Activated CD4-positive, alpha-beta memory T cell treated with anti-CD3 and anti-CD28 coated beads, Interleukin-2, amount 10 ng/mL, durations not matched to agents 7 days and 5 days (primary cell): Measurements from ENCODE around the gene SEMA7A. TPM values are rescaled to one million over a fixed set of nuclear protein-coding genes. Genes with fewer than 3 reads are reported as not detected.

Source experiments
- CTCF ChIA-PET: fragments of 350-600 bp; sonication (Branson Sonifier 250); formaldehyde crosslinking; loops from one replicate; lab custom pipeline; 2021; ENCODE audit warnings: antibody characterized with exemption, inconsistent platforms; lab: Charles Lee
- POLR2A ChIA-PET: fragments of 350-600 bp; sonication (Branson Sonifier 250); formaldehyde crosslinking; loops from one replicate; lab custom pipeline; 2021; ENCODE audit warnings: antibody characterized with exemption; lab: Charles Lee
- DNase-seq: peaks from one replicate; pipeline ENCODE4 v3.0.0-alpha.2; 2020
- H3K27ac Mint-ChIP-seq: one replicate; pipeline ENCODE4 v1.8.0; 2021; ENCODE audit warnings: mild to moderate bottlenecking, mixed read lengths
- H3K27me3 Mint-ChIP-seq: one replicate; pipeline ENCODE4 v1.8.0; 2021; ENCODE audit warnings: mixed read lengths
- H3K36me3 Mint-ChIP-seq: one replicate; pipeline ENCODE4 v1.8.0; 2021; ENCODE audit warnings: low read depth, mixed read lengths
- H3K4me1 Mint-ChIP-seq: one replicate; pipeline ENCODE4 v1.8.0; 2021; ENCODE audit warnings: mixed read lengths
- H3K4me3 Mint-ChIP-seq: one replicate; pipeline ENCODE4 v1.8.0; 2021; ENCODE audit warnings: mild to moderate bottlenecking, mixed read lengths
- H3K9me3 Mint-ChIP-seq: one replicate; pipeline ENCODE4 v1.8.0; 2021; ENCODE audit warnings: mixed read lengths
- total RNA-seq, 2 experiments: library from RNA; stranded (reverse); gene quantifications; one replicate each; pipeline ENCODE4 v1.2.3, GENCODE V29; 2021

The SEMA7A gene
- total RNA-seq, 2 experiments from 2014 or later = 3.8 to 4.3 TPM

GRCh38 chr15:74417225-74417624 is 16.5 kb downstream of the SEMA7A start:
- Mint-ChIP-seq H3K36me3 (peaks cover 4% of the 10 kb centered on the region), H3K27ac (no peak overlapping the region), H3K4me3 (no peak overlapping the region), H3K4me1 (peaks cover 33% of the 10 kb centered on the region), H3K9me3 (no peaks in the 10 kb centered on the region), H3K27me3 (no peaks in the 10 kb centered on the region)
- POLR2A ChIA-PET = no interaction called here
- DNase-seq = no peak
- CTCF ChIA-PET = no interaction called here

DNA sequence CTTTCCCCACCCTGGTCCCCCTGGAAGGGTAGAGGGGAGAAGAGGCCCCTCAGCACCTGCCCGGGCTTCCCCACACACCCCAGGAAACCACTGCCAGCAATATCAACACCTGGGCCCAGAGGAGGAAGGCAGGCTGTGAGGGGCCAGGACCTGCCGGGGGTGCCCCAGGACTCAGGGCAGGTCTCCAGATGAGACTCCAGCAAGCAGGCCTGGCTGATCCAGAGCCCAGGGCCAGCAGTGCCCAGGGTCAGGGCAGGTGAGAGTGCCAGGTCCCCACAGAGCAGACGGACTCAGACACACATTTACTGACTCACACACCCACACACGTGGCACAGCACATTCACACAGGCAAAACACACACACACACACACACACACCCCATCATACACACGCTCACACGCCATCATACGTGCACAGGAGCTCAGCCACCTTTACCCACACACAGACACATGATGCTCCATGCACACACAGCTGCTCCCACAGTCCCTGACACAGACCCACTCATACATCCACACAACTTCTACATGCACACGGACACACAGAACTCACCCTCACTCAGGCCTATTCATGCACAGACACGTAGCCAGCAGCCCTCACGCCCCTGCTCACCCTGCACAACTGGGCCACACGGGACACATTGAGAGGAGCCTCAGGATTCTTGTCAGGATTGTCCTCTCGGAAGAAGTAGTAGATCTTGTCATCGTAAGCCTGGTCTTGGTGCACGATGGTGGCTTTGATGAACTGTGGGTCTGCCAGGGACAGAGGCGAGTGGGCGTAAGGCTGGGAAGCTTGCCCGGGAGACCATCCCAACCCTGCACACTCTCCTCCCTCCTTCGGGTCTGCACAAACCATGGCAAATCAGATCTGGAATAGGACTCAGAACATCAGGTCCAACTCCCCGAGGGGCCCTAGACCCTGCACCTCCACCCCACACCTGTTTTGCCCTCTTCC is 17.5 kb downstream of the SEMA7A start:
- POLR2A ChIA-PET = no interaction called here
- H3K4me3 Mint-ChIP-seq = no peak overlapping the region
- no peaks in the 10 kb centered on the region for H3K9me3 Mint-ChIP-seq
- peaks cover 4% of the 10 kb centered on the region for H3K36me3 Mint-ChIP-seq
- peak overlapping the region; percentile 38 for H3K27ac Mint-ChIP-seq
- peaks cover 33% of the 10 kb centered on the region for H3K4me1 Mint-ChIP-seq
- DNase-seq = no peak
- CTCF ChIA-PET = no interaction called here
- no peaks in the 10 kb centered on the region for H3K27me3 Mint-ChIP-seq

DNA sequence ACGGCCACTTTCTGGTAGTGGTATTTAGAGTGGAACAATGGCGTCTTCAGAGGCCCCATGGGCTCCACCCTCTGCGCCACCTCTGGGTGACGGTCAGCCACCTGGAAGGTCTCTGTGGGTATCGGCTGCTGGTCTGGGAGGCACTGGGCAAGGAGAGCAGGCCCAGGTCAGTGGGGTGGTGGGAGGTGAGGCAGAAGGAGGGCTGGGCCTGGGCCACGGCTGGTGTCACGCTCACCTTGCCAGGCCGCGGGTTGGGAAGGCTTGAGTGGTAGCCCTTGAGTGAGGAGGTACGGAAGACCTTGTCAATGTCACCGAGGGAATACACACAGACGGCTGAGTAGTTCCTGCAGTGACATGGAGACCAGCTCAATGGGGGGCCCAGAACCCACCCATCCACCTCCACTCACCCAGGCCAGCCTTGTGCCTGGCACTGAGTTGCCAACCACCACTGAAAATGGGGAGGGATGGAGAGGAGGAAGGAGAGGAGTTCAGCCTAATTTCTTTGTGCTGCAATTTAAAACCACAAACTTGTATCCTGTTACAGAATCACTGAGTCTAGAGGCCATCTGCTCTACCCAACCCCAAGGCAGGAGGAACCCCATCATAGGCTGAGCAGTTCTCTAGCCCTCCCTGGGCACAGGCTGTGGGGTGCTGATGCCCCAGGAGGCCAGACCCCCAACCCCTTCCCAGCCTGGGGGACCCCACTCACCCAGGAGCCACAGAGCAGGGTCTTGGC is 19.0 kb downstream of the SEMA7A start:
- peaks cover 4% of the 10 kb centered on the region for H3K36me3 Mint-ChIP-seq
- CTCF ChIA-PET = no interaction called here
- H3K27me3 Mint-ChIP-seq = no peaks in the 10 kb centered on the region
- H3K9me3 Mint-ChIP-seq = no peaks in the 10 kb centered on the region
- peak overlapping the region; percentile 12 for H3K27ac Mint-ChIP-seq
- no peak for DNase-seq
- no peak overlapping the region for H3K4me3 Mint-ChIP-seq
- POLR2A ChIA-PET = interaction anchor here (1.1 kb wide), 1 partner anchor 11 kb away, joined by 3 read pairs; no protein-coding TSS in a partner anchor
- H3K4me1 Mint-ChIP-seq = peaks cover 23% of the 10 kb centered on the region

GRCh38 chr15:74414081-74414580 is 19.6 kb downstream of the SEMA7A start:
- H3K4me3 Mint-ChIP-seq = no peak overlapping the region
- H3K36me3 Mint-ChIP-seq = peaks cover 4% of the 10 kb centered on the region
- ChIA-PET POLR2A (interaction anchor here (1.1 kb wide), 1 partner anchor 11 kb away, joined by 3 read pairs; no protein-coding TSS in a partner anchor), CTCF (no interaction called here)
- no peak overlapping the region for H3K27ac Mint-ChIP-seq
- no peak for DNase-seq
- no peaks in the 10 kb centered on the region for H3K9me3 Mint-ChIP-seq
- no peaks in the 10 kb centered on the region for H3K27me3 Mint-ChIP-seq
- peaks cover 23% of the 10 kb centered on the region for H3K4me1 Mint-ChIP-seq

DNA sequence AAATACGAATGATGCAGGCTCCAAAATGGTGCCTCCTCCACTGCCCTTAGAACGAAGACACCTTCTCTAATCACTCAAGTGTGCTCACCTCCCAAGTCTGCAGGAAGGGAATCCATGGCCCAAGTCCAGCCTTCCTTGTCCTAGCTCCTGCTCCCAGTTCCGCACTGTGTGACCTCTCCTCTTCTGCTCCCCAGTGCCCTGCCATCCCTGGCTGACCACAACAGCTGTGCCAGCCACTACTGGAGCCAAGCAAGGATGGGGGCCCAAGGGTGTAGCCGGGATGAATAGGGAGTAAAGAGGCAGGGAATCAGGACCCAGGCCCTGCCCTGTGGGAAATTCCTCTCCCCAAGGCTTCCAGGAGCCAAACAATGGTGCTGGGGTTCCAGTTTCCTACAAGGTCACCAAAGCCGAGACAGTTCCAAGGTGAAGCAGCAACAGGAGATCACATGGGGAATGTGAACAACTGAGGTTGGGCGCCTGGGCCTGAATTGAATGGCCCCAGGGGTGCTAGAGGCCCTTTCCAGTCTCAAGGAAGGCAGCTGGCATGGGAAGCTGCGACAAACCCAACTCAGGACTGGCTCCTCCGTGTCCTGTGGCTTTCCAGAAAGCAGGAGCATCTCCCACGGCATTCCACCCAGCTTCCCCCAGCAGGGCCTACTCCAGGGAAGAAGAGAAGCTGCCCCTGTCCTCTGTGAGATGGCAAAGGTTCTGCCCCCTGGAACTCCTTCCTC is 20.2 kb downstream of the SEMA7A start:
- Mint-ChIP-seq H3K27me3 (no peaks in the 10 kb centered on the region), H3K4me1 (peaks cover 23% of the 10 kb centered on the region), H3K4me3 (no peak overlapping the region), H3K27ac (no peak overlapping the region), H3K36me3 (peaks cover 4% of the 10 kb centered on the region), H3K9me3 (no peaks in the 10 kb centered on the region)
- ChIA-PET CTCF (no interaction called here), POLR2A (interaction anchor here (1.1 kb wide), 1 partner anchor 10 kb away, joined by 3 read pairs; no protein-coding TSS in a partner anchor)
- DNase-seq = no peak

DNA sequence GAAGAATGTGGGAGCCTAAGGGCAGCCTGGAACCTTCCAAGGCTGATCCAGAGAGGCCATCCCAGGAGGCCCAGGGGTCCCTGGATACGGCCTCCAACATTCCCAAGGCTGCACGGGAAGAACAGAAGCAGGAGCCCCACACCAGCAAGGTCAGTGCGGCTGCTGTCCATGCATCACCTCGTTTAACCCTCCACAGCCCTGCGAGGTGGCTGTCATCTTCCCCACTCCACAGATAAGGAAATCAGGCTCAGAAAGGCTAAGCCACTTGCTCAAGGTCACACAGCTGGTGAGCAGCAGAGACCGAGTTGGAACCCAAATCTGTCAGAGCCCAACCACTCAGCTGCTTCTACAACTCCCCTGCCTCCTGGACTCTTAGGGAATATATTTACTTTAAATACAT is 21.6 kb downstream of the SEMA7A start:
- Mint-ChIP-seq H3K27ac (no peak overlapping the region), H3K27me3 (no peaks in the 10 kb centered on the region), H3K4me1 (peaks cover 23% of the 10 kb centered on the region), H3K36me3 (peaks cover 4% of the 10 kb centered on the region), H3K4me3 (no peak overlapping the region), H3K9me3 (no peaks in the 10 kb centered on the region)
- ChIA-PET POLR2A (interaction anchor here (1.2 to 2.1 kb wide), 2 partner anchors 49 to 128 kb away, joined by 4 to 6 read pairs; partner anchors contain the start of genes ARID3B and UBL7), CTCF (interaction anchor here (2.4 kb wide), 1 partner anchor 33 kb away, joined by 6 read pairs; no protein-coding TSS in a partner anchor)
- DNase-seq = no peak

DNA sequence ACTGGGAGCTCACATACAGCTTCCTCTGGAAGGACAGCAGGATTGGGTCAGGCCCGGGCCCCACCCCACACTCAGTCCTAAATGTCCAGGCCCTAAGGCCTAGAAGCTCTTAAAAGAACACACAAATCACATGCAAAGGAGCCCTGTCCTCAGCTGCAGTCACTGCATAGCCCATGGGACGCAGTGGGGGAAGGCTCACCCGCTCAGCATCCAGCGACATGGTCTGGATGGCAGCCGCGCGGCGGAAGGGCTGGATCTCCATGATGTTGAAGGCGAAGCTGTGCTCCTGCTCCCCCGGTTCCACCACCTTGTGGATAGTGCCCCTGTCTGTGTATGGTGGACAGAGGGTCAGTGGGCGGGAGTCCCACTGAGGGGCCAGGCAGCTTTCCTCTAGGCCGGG is 22.1 kb downstream of the SEMA7A start:
- Mint-ChIP-seq H3K27ac (no peak overlapping the region), H3K9me3 (no peaks in the 10 kb centered on the region), H3K36me3 (peaks cover 4% of the 10 kb centered on the region), H3K4me3 (no peak overlapping the region), H3K4me1 (peaks cover 22% of the 10 kb centered on the region), H3K27me3 (no peaks in the 10 kb centered on the region)
- POLR2A ChIA-PET = interaction anchor here (1.2 to 2.1 kb wide), 2 partner anchors 49 to 129 kb away, joined by 4 to 6 read pairs; partner anchors contain the start of genes ARID3B and UBL7
- DNase-seq = no peak
- CTCF ChIA-PET = interaction anchor here (2.4 kb wide), 1 partner anchor 32 kb away, joined by 6 read pairs; no protein-coding TSS in a partner anchor

- peaks cover 11% of the 10 kb centered on the region for H3K4me1 Mint-ChIP-seq
- no peaks in the 10 kb centered on the region for H3K27me3 Mint-ChIP-seq
- H3K4me3 Mint-ChIP-seq = no peak overlapping the region
- H3K9me3 Mint-ChIP-seq = no peaks in the 10 kb centered on the region
- POLR2A ChIA-PET = interaction anchor here (1.4 to 2.1 kb wide), 2 partner anchors 24 to 51 kb away, joined by 3 to 6 read pairs; partner anchors contain the start of gene UBL7
- H3K27ac Mint-ChIP-seq = no peak overlapping the region
- DNase-seq = no peak
- CTCF ChIA-PET = interaction anchor here (1.5 to 2.4 kb wide), 2 partner anchors 26 to 31 kb away, joined by 5 to 6 read pairs; no protein-coding TSS in a partner anchor
- no peaks in the 10 kb centered on the region for H3K36me3 Mint-ChIP-seq
These were observed 23.3 kb downstream of the SEMA7A start for GRCh38 chr15:74410502-74410901.

DNA sequence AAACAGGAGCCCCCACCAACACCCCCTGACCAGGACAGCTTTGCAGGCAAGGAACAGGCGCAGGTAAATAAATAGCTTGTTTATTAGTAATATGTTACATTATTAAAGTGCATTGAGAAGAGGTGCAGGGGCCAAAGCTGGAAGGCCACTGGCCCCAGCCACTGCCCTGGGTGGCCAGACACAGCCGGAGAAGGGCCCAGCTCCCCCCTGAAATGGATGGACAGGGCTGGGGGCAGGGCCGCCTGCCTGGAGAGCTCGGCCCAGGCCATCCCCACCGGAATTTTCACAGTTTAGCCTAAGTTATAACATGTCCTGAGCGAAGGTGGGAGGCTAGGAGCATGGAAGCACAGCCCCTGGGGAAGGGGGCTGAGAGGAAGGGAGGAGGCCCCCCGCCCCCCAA is 24.5 kb downstream of the SEMA7A start:
- peaks cover 3% of the 10 kb centered on the region for H3K4me1 Mint-ChIP-seq
- H3K9me3 Mint-ChIP-seq = no peaks in the 10 kb centered on the region
- no peak overlapping the region for H3K4me3 Mint-ChIP-seq
- H3K36me3 Mint-ChIP-seq = no peaks in the 10 kb centered on the region
- H3K27ac Mint-ChIP-seq = no peak overlapping the region
- DNase-seq = no peak
- CTCF ChIA-PET = interaction anchor here (1.5 kb wide), 1 partner anchor 25 kb away, joined by 5 read pairs; no protein-coding TSS in a partner anchor
- H3K27me3 Mint-ChIP-seq = no peaks in the 10 kb centered on the region
- POLR2A ChIA-PET = interaction anchor here (0.7 to 1.4 kb wide), 2 partner anchors 25 to 30 kb away, joined by 3 read pairs; no protein-coding TSS in a partner anchor

- no peak overlapping the region for H3K27ac Mint-ChIP-seq
These were observed 24.9 kb downstream of the SEMA7A start for GRCh38 chr15:74408815-74409214.

DNA sequence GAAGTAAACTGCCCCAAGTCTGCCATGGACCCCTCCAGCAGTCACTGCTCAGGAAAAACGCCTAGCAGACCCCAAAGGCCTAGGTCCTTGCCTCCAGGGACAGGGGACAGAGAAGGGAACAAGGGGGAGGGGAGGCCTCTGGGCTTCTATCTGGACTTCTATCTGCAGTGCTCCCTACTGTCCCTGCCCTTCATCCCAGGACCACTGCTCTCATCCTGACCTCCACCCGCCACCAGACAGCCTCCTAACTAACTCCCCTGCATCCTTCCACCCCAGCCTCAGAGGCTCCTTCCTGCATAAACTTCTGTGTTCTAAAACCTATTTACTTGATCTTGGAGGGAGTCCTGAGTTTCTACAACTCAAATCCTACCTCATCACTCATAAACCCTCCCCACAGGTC is 25.4 kb downstream of the SEMA7A start:
- ChIA-PET POLR2A (interaction anchor here (0.7 kb wide), 1 partner anchor 29 kb away, joined by 3 read pairs; no protein-coding TSS in a partner anchor), CTCF (no interaction called here)
- Mint-ChIP-seq H3K4me1 (peaks cover 12% of the 10 kb centered on the region), H3K27ac (no peak overlapping the region), H3K4me3 (no peak overlapping the region), H3K27me3 (no peaks in the 10 kb centered on the region), H3K36me3 (no peaks in the 10 kb centered on the region), H3K9me3 (no peaks in the 10 kb centered on the region)
- DNase-seq = no peak

More at GRCh38 chr15:74408815-74409214, 24.9 kb downstream of the SEMA7A start:
- Mint-ChIP-seq H3K27me3 (no peaks in the 10 kb centered on the region), H3K36me3 (no peaks in the 10 kb centered on the region), H3K4me3 (no peak overlapping the region), H3K9me3 (no peaks in the 10 kb centered on the region), H3K4me1 (peaks cover 7% of the 10 kb centered on the region)
- DNase-seq = no peak
- CTCF ChIA-PET = no interaction called here
- POLR2A ChIA-PET = interaction anchor here (0.7 kb wide), 1 partner anchor 29 kb away, joined by 3 read pairs; no protein-coding TSS in a partner anchor
